ENCODE results near the gene ANO6.

GRCh38 chr12:45342848-45343247, 127.0 kb downstream of the ANO6 start:
- TF ChIP-seq CTCF (IDR thresholded peaks at IDR 0.05) (no peak), EP300 (IDR thresholded peaks at IDR 0.05) (no peak), POLR2A (IDR thresholded peaks at IDR 0.05) (no peak)
